PC-3 (cell line): ENCODE results near the gene CD177. TPM values are rescaled to one million over a fixed set of nuclear protein-coding genes. Genes with fewer than 3 reads are reported as not detected.

Source experiments
- ATAC-seq: fragments of 200-7000 bp; cut with Tn5 transposase; 2 replicates; pipeline ENCODE4 v1.9.1; 2020; ENCODE audit warnings: mild to moderate bottlenecking, moderate library complexity
- BruUV-seq: library from RNA; stranded (reverse); fragments of 400-500 nt; replicated peaks from 2 replicates; lab custom pipeline; 2021; lab: Mats Ljungman, UMichigan
- CTCF ChIA-PET: fragments of 300-600 bp; sonication (Branson Sonifier 250); formaldehyde crosslinking; loops from one replicate; lab custom pipeline; 2022; ENCODE audit warnings: antibody characterized with exemption; lab: Charles Lee
- POLR2A ChIA-PET: fragments of 300-600 bp; sonication (Branson Sonifier 250); formaldehyde crosslinking; loops from one replicate; lab custom pipeline; 2022; ENCODE audit warnings: antibody characterized with exemption; ENCODE audit not compliant: unreplicated experiment; lab: Charles Lee
- DNase-seq: peaks from one replicate; pipeline ENCODE4 v3.0.0-alpha.2; 2015
- H2AFZ ChIP-seq: fragments of 300-600 bp; sonication (generic); 2 replicates; pipeline ENCODE4 v1.6.0; 2016; ENCODE audit warnings: antibody characterized with exemption, low read length
- H3F3A ChIP-seq: fragments of 300-600 bp; sonication (generic); one replicate; pipeline ENCODE4 v1.6.0; 2017; ENCODE audit warnings: antibody characterized with exemption, low read length, control low read depth, mild to moderate bottlenecking; ENCODE audit not compliant: unreplicated experiment
- H3K27ac ChIP-seq: fragments of 300-600 bp; sonication (generic); 2 replicates; pipeline ENCODE4 v1.5.1; 2016; ENCODE audit warnings: mild to moderate bottlenecking, low read length
- H3K27me3 ChIP-seq: fragments of 300-600 bp; sonication (generic); 2 replicates; pipeline ENCODE4 v1.6.1; 2016; ENCODE audit warnings: low read length, mixed read lengths
- H3K36me3 ChIP-seq: fragments of 300-600 bp; sonication (generic); 2 replicates; pipeline ENCODE4 v1.6.1; 2016; ENCODE audit warnings: low read depth, mixed run types, low read length, mixed read lengths
- H3K4me1 ChIP-seq: fragments of 300-600 bp; sonication (generic); 2 replicates; pipeline ENCODE4 v1.5.1; 2016; ENCODE audit warnings: low read length; ENCODE audit not compliant: insufficient read depth
- H3K4me2 ChIP-seq: fragments of 300-600 bp; sonication (generic); 2 replicates; pipeline ENCODE4 v1.6.0; 2016; ENCODE audit warnings: low read length
- H3K4me3 ChIP-seq: fragments of 300-600 bp; sonication (generic); 2 replicates; pipeline ENCODE4 v1.5.1; 2016; ENCODE audit warnings: mild to moderate bottlenecking, low read length, mixed read lengths
- H3K79me2 ChIP-seq: fragments of 300-600 bp; sonication (generic); 2 replicates; pipeline ENCODE4 v1.6.1; 2017; ENCODE audit warnings: low read length, mixed read lengths
- H3K9ac ChIP-seq: fragments of 300-600 bp; sonication (generic); 2 replicates; pipeline ENCODE4 v1.6.0; 2016; ENCODE audit warnings: mild to moderate bottlenecking, low read length
- H3K9me2 ChIP-seq: fragments of 300-600 bp; sonication (generic); replicated peaks from 2 replicates; pipeline ENCODE4 v1.6.1; 2016; ENCODE audit warnings: mixed run types, low read length, mixed read lengths
- H3K9me3 ChIP-seq: fragments of 300-600 bp; sonication (generic); 2 replicates; pipeline ENCODE4 v1.6.1; 2016; ENCODE audit warnings: low read length, mixed read lengths
- H4K20me1 ChIP-seq: fragments of 300-600 bp; sonication (generic); 2 replicates; pipeline ENCODE4 v1.6.1; 2016; ENCODE audit warnings: low read length, mixed read lengths
- EZH2 ChIP-seq: fragments of 300-600 bp; sonication (generic); IDR thresholded peaks from one replicate; pipeline ENCODE4 v1.6.1; 2017; ENCODE audit warnings: antibody characterized with exemption, mild to moderate bottlenecking, low read length; ENCODE audit not compliant: unreplicated experiment
- EZH2phosphoT487 ChIP-seq: fragments of 300-600 bp; sonication (generic); IDR thresholded peaks from 2 replicates; pipeline ENCODE4 v1.6.1; 2018; ENCODE audit warnings: mild to moderate bottlenecking, antibody characterized with exemption, low read length, borderline replicate concordance
- intact Hi-C: fragments of 100-400 bp; cut with micrococcal nuclease; formaldehyde crosslinking; loops from 2 replicates; pipeline ENCODE4 v1.9.0; 2023
- total RNA-seq: library from RNA; depleted of rRNA; stranded (reverse); fragments of >200 nt; gene quantifications from 2 replicates; pipeline ENCODE4 v1.2.3, GENCODE V29; 2014
- TF ChIP-seq, protein P1 (sequence below): fragments of 300-600 bp; sonication (generic); conservative IDR thresholded peaks from 2 replicates; pipeline ENCODE4 v1.5.1; 2017; ENCODE audit warnings: antibody characterized with exemption, low read depth, mild to moderate bottlenecking, low read length

Gene CD177
- total RNA-seq, 1 experiment from 2014 or later, result 0.55 TPM

DNA sequence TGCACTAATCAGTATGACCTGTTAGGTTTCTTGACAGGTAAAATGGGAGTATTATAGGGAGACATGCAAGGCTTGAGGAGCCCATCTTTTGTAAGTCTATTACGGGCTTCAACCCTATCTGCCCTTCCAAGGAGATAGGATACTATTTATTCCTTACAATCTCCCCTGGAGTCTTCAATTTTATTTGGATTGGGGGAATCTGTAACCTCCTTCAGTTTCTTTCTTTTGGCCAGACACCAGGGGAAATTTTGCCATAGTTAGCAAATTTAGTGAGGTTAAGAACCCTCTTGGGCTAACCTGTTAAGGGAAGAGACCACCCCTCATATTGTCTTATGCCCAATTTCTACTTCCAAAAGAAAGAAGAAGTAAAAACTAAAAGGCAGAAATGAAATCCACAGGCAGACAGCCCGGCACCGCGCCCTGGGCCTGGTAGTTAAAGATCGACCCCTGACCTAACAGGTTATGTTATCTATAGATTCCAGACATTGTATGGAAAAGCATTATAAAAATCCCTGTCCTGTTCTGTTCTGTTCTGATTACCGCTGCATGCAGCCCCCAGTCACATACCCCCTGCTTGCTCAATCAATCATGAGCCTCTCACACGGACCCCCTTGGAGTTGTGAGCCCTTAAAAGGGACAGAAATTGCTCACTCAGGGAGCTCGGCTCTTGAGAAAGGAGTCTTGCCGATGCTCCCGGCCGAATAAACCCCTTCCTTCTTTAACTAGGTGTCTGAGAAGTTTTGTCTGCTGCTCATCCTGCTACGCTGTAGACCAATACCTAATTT lies 39.6 kb upstream of the CD177 start:
- no TSS peak for BruUV-seq
- Histone ChIP-seq H3K9ac (no peak overlapping the region), H2AFZ (no peak overlapping the region), H3K27me3 (no peaks in the 10 kb centered on the region), H3K4me1 (peaks cover 32% of the 10 kb centered on the region), H3F3A (no peaks in the 10 kb centered on the region), H3K4me3 (no peak overlapping the region), H3K4me2 (no peak overlapping the region), H3K36me3 (no peaks in the 10 kb centered on the region), H3K9me3 (no peaks in the 10 kb centered on the region), H4K20me1 (no peaks in the 10 kb centered on the region), H3K27ac (no peak overlapping the region), H3K9me2 (no peaks in the 10 kb centered on the region), H3K79me2 (no peaks in the 10 kb centered on the region)
- ChIA-PET CTCF (no interaction called here), POLR2A (no interaction called here)
- ATAC-seq, result no peak
- DNase-seq, result no peak
- TF ChIP-seq EZH2phosphoT487 (no peak), EZH2 (no peak)
- TF ChIP-seq, protein P1, sequence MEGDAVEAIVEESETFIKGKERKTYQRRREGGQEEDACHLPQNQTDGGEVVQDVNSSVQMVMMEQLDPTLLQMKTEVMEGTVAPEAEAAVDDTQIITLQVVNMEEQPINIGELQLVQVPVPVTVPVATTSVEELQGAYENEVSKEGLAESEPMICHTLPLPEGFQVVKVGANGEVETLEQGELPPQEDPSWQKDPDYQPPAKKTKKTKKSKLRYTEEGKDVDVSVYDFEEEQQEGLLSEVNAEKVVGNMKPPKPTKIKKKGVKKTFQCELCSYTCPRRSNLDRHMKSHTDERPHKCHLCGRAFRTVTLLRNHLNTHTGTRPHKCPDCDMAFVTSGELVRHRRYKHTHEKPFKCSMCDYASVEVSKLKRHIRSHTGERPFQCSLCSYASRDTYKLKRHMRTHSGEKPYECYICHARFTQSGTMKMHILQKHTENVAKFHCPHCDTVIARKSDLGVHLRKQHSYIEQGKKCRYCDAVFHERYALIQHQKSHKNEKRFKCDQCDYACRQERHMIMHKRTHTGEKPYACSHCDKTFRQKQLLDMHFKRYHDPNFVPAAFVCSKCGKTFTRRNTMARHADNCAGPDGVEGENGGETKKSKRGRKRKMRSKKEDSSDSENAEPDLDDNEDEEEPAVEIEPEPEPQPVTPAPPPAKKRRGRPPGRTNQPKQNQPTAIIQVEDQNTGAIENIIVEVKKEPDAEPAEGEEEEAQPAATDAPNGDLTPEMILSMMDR, result no peak
- intact Hi-C loops, result loop anchor here (10.0 kb wide), 1 partner anchor 109 kb away; the partner anchor contains the start of gene PSG4

DNA sequence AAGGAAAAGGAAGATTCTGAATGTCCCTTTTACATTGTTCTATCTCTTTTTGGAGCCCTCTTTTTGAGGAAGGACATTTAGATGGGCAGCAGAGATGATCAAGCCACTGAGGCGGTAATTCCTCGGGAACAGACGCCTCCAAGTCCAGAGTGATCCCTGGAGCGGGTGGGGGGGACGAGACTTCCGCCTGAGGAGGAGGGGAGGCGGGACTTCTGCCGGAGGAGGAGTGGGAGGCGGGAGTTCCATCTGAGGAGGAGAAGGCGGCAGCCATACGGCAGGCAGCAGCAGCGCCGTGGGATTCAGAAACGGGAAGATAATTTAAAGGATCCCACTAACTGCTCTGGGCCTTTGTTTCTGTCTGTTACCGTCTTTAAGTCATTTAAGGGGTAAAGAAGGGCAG lies 37.6 kb upstream of the CD177 start:
- Histone ChIP-seq H3K27me3 (no peaks in the 10 kb centered on the region), H3K9me2 (no peaks in the 10 kb centered on the region), H3K4me3 (no peak overlapping the region), H3K4me1 (peaks cover 18% of the 10 kb centered on the region), H3K9me3 (no peaks in the 10 kb centered on the region), H3K79me2 (no peaks in the 10 kb centered on the region), H3K27ac (no peak overlapping the region), H4K20me1 (no peaks in the 10 kb centered on the region), H3K4me2 (no peak overlapping the region), H3K36me3 (no peaks in the 10 kb centered on the region), H2AFZ (no peak overlapping the region), H3K9ac (no peak overlapping the region), H3F3A (no peaks in the 10 kb centered on the region)
- TF ChIP-seq EZH2phosphoT487, result no peak
- TF ChIP-seq, protein P1, result no peak
- no peak for TF ChIP-seq EZH2
- DNase-seq (no peak), ATAC-seq (no peak)
- intact Hi-C loops, result loop anchor here (5.0 to 10.0 kb wide), 3 partner anchors 44 to 111 kb away; partner anchors contain the start of gene PSG4
- no TSS peak for BruUV-seq
- CTCF ChIA-PET, result interaction anchor here (0.6 kb wide), 1 partner anchor 123 kb away, joined by 3 read pairs; no protein-coding TSS in a partner anchor
- POLR2A ChIA-PET, result no interaction called here
